ENCODE measurements around the gene TMEM203. TPM values are rescaled to one million over a fixed set of nuclear protein-coding genes. Genes with fewer than 3 reads are reported as not detected.

Gene TMEM203
- polyA plus RNA-seq, 1 of the 3 experiments (the other 2 are of a cell fraction) = 55.6 TPM

DNA sequence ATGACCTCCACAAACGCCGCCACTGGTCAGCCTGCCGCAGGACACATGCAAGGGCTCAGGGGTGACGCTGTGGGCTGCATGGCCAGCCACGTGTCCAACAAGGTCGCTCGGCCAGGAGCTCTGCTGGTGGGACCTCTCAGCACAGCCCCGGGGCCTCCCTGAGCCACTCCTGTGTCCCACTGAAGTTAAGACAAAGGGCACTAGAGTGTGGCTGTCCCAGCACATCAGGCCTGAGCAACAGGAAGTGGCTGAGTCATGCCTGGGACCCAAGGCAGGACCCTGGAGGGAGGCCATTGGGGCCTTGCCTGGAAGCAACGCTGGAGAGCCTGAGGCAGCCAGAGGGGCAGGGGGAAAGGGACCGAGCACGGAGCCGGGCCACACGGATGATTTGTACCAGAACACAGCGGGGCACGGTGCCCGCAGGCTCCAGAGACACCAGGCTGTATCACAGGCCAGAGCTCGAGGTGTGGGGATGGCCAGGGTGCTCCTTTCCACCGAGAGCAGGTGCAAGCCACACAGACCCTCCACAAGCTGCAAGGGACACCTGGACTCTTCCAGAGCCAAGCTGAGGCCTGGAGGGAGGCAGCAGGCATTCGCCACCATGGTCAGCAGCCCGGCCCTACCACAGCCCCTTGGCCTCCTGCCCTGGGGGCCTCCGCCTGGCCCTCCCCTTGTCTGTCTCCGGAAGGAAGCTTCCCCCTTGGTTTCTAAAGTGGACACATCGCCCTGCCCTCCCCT lies 27.1 kb downstream of the TMEM203 start:
- no peak overlapping the region for H3K27ac ChIP-seq (ENCODE audit: low read depth in 2 of 2, low read length in 1 of 2)
- no peak overlapping the region for H2AFZ ChIP-seq (ENCODE audit: low read depth)
- H3F3A ChIP-seq (replicated peaks; ENCODE audit: insufficient read depth) = no peaks in the 10 kb centered on the region
- no peak overlapping the region for H3K4me2 ChIP-seq
- ChIA-PET CTCF (interaction anchor here (1.4 kb wide), 1 partner anchor 58 kb away, joined by 5 read pairs; no protein-coding TSS in a partner anchor), POLR2A (no interaction called here)
- WGBS (ENCODE audit: low lambda C conversion rate) = 88% methylated on average over 15 of the region's 23 CpGs
- no peaks in the 10 kb centered on the region for H3K27me3 ChIP-seq (ENCODE audit: insufficient read depth)
- no peaks in the 10 kb centered on the region for H3K9me2 ChIP-seq
- peaks cover 0 to 11% of the 10 kb centered on the region in 2 experiments; a peak in 1 of 4 replicates for H3K4me1 ChIP-seq (ENCODE audit: control insufficient read depth in 1 of 2, insufficient read depth in 2 of 2, low read depth in 1 of 2, low read length in 1 of 2)
- H3K9ac ChIP-seq = no peak overlapping the region
- H3K9me3 ChIP-seq = no peaks in the 10 kb centered on the region
- no peaks in the 10 kb centered on the region for H4K20me1 ChIP-seq (ENCODE audit: insufficient read depth)
- no peaks in the 10 kb centered on the region for H3K79me2 ChIP-seq (ENCODE audit: insufficient read depth)
- peaks cover 0 to 46% of the 10 kb centered on the region in 2 experiments for H3K36me3 ChIP-seq (replicated peaks in 1 of 2; ENCODE audit: control insufficient read depth in 1 of 2, insufficient read depth in 2 of 2, low read length in 1 of 2)
- TF ChIP-seq, protein P1, sequence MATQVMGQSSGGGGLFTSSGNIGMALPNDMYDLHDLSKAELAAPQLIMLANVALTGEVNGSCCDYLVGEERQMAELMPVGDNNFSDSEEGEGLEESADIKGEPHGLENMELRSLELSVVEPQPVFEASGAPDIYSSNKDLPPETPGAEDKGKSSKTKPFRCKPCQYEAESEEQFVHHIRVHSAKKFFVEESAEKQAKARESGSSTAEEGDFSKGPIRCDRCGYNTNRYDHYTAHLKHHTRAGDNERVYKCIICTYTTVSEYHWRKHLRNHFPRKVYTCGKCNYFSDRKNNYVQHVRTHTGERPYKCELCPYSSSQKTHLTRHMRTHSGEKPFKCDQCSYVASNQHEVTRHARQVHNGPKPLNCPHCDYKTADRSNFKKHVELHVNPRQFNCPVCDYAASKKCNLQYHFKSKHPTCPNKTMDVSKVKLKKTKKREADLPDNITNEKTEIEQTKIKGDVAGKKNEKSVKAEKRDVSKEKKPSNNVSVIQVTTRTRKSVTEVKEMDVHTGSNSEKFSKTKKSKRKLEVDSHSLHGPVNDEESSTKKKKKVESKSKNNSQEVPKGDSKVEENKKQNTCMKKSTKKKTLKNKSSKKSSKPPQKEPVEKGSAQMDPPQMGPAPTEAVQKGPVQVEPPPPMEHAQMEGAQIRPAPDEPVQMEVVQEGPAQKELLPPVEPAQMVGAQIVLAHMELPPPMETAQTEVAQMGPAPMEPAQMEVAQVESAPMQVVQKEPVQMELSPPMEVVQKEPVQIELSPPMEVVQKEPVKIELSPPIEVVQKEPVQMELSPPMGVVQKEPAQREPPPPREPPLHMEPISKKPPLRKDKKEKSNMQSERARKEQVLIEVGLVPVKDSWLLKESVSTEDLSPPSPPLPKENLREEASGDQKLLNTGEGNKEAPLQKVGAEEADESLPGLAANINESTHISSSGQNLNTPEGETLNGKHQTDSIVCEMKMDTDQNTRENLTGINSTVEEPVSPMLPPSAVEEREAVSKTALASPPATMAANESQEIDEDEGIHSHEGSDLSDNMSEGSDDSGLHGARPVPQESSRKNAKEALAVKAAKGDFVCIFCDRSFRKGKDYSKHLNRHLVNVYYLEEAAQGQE (IDR thresholded peaks at IDR 0.05; ENCODE audit: low read depth, low read length) = no peak
- TF ChIP-seq TEAD4 (IDR thresholded peaks at IDR 0.05; ENCODE audit: borderline replicate concordance, insufficient read depth) (no peak), RAD21 (IDR thresholded peaks at IDR 0.05; ENCODE audit: low read length) (no peak), ELF1 (IDR thresholded peaks at IDR 0.05) (no peak), FOXM1 (IDR thresholded peaks at IDR 0.05; ENCODE audit: low read depth) (no peak), GATA2 (CRISPR knock-in tag; IDR thresholded peaks at IDR 0.05) (no peak), JUND (IDR thresholded peaks at IDR 0.05) (no peak), NFIC (IDR thresholded peaks at IDR 0.05; ENCODE audit: borderline replicate concordance) (no peak), CHD2 (IDR thresholded peaks at IDR 0.05; ENCODE audit: low read length, partially characterized antibody) (no peak), MAX (IDR thresholded peaks at IDR 0.05; ENCODE audit: low read depth) (no peak), MXI1 (IDR thresholded peaks at IDR 0.05; ENCODE audit: low read depth, low read length) (no peak), RFX5 (IDR thresholded peaks at IDR 0.05; ENCODE audit: low read length) (no peak), NRF1 (IDR thresholded peaks at IDR 0.05; ENCODE audit: low read depth, low read length) (no peak), FOXJ3 (CRISPR knock-in tag; IDR thresholded peaks at IDR 0.05) (no peak), SMC3 (IDR thresholded peaks at IDR 0.05; ENCODE audit: low read depth, low read length) (no peak), RXRA (IDR thresholded peaks at IDR 0.05; ENCODE audit: borderline replicate concordance, low read depth) (no peak), CTCF (IDR thresholded peaks at IDR 0.05) (no peak)
- TF ChIP-seq, protein P2, sequence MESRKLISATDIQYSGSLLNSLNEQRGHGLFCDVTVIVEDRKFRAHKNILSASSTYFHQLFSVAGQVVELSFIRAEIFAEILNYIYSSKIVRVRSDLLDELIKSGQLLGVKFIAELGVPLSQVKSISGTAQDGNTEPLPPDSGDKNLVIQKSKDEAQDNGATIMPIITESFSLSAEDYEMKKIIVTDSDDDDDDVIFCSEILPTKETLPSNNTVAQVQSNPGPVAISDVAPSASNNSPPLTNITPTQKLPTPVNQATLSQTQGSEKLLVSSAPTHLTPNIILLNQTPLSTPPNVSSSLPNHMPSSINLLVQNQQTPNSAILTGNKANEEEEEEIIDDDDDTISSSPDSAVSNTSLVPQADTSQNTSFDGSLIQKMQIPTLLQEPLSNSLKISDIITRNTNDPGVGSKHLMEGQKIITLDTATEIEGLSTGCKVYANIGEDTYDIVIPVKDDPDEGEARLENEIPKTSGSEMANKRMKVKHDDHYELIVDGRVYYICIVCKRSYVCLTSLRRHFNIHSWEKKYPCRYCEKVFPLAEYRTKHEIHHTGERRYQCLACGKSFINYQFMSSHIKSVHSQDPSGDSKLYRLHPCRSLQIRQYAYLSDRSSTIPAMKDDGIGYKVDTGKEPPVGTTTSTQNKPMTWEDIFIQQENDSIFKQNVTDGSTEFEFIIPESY (IDR thresholded peaks at IDR 0.05; ENCODE audit: borderline replicate concordance, low read depth) = no peak
- TF ChIP-seq, protein P3, sequence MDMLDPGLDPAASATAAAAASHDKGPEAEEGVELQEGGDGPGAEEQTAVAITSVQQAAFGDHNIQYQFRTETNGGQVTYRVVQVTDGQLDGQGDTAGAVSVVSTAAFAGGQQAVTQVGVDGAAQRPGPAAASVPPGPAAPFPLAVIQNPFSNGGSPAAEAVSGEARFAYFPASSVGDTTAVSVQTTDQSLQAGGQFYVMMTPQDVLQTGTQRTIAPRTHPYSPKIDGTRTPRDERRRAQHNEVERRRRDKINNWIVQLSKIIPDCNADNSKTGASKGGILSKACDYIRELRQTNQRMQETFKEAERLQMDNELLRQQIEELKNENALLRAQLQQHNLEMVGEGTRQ (IDR thresholded peaks at IDR 0.05; ENCODE audit: borderline replicate concordance, low read depth, low read length) = no peak
- TF ChIP-seq, protein P4, sequence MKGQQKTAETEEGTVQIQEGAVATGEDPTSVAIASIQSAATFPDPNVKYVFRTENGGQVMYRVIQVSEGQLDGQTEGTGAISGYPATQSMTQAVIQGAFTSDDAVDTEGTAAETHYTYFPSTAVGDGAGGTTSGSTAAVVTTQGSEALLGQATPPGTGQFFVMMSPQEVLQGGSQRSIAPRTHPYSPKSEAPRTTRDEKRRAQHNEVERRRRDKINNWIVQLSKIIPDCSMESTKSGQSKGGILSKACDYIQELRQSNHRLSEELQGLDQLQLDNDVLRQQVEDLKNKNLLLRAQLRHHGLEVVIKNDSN (IDR thresholded peaks at IDR 0.05; ENCODE audit: borderline replicate concordance, low read depth) = no peak
- DNase-seq = no peak
- H3K4me3 ChIP-seq (ENCODE audit: low read depth in 2 of 2, low read length in 1 of 2) = no peak overlapping the region
